HG03457 (cell line): ENCODE data around the gene LECT2.

ENCODE experiments used
- ATAC-seq: cut with Tn5 transposase; IDR thresholded peaks from one replicate; pipeline ENCODE4 v1.9.1; 2021; ENCODE audit warnings: moderate number of reproducible peaks; ENCODE audit not compliant: unreplicated experiment

Gene LECT2

GRCh38 chr5:135978993-135979392 is 24.2 kb upstream of the LECT2 start:
- ATAC-seq: no peak

GRCh38 chr5:135978212-135978631 is 23.4 kb upstream of the LECT2 start:
- ATAC-seq: no peak

GRCh38 chr5:135977375-135977928 is 22.7 kb upstream of the LECT2 start:
- ATAC-seq: no peak

DNA sequence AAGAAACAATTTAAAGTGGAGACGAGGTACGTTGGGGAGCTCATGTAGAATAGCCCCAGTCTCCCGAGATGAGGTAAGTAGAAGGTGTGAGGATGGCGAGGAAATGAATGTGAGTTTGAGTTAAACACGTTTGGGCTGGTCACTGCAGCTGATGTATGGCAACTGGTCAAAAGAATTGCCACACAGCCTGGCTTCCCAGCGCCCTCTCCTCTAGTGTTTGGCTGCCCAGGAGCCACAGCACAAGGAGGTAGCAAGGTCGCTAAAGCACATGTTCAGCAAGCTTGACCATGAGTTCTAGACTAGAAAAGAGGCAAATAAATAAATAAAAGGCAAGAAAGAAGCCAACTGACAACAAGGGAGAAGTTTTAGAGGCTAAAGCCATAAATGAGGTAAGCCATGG is 21.4 kb upstream of the LECT2 start:
- ATAC-seq: no peak

- no peak for ATAC-seq
These were observed 20.3 kb upstream of the LECT2 start for GRCh38 chr5:135975122-135975521.

DNA sequence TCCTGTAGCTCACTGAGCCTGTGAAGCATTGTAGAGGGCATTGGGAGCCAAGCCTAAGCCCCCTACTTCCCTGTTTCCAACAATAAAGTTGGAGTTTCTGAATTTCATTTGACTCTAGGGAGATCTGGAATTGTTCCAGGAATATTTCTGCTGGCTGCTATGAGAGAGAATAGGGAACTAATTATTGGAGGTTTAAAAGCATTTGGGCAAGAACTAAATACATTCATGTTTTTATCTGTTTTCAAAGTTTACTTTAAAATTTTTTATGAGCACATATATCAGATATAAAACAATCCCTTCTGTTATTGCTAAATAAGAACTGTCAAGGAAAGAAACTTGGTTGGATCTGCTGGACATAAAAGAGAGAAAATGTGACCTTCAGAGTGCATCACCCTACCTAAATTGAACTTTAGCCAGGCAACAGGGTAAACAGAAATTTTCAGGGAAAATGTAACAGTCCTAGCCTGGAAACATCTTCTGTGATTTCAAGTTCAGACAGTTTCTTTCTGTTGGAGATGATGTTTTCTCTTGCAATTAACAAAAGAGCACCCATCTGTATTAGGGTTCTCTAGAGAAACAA is 19.3 kb upstream of the LECT2 start:
- ATAC-seq: no peak

DNA sequence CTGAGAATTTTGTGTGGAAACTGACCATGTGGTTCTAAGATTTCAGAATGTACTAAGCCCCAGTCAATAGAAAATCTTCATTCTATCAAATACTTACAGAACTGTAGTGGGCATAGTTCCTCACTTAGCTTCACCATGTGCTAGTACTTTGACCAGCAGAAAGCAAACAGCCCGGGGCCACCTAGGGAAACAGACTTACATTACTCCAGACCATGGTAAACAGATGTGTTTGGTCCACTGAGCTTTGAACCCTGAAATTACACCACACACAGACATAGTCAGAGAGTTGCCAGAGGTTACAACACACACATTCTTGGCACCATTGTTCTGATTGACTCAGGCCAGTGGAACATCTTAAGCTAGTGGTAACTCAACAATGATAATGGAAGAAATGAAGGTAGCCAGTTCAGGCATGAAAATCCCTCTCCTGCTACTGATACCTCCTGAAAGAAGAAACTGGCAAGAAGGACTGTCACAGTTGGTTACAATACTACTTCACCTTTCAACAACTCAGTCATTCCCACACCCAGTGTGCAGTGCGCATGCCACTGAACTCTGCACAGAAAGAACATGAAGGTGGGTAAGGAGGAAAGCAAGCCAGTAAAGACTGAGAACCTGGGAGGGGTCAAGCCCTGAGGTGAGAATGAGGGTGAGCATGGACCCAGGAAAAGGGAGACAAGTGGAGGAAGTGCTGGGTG is 18.7 kb upstream of the LECT2 start:
- ATAC-seq: no peak

GRCh38 chr5:135971701-135972100 is 16.9 kb upstream of the LECT2 start:
- no peak for ATAC-seq

- ATAC-seq: no peak
These were observed 12.0 kb upstream of the LECT2 start for GRCh38 chr5:135966790-135967189.

DNA sequence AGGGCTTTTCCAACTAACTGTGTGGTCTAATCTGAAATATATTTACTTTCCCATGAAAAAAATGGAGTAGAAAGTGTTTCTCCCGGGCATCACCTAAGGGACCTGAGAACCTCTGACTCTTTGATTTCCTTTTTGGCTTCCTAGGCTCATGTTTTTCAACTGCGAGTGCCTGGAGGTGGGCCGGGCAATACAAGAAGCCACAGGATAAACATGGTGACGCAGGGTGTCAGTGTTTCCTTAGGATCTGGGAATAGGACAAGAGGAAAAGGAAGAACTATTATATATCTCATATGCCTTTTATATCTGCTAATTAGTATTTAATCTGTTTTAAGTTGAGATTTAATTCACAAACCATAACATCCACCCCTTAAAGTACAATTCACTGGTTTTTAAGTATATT is 11.4 kb upstream of the LECT2 start:
- ATAC-seq: no peak

DNA sequence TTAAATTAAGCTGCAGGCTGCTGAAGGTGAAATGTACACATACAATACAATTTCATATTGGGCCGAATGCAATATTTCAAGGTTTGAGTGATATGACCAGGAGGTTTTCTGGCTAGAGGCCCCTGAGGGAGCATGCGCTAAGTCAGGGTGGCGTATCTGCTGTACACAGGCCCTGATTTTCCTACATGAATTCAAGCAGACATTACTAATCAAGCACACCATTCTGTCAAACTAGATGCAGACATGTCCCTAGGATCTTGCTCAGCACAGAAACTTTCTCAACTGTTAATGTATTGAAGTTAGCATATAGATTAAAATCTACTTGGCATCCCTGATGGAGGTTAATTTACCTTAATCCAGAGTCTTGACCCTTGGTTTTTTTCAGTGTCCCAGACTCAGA is 10.7 kb upstream of the LECT2 start:
- no peak for ATAC-seq

- no peak for ATAC-seq
These were observed 10.0 kb upstream of the LECT2 start for GRCh38 chr5:135964670-135965320.

- ATAC-seq: no peak
These were observed 742 bp upstream of the LECT2 start for GRCh38 chr5:135955525-135955924.

GRCh38 chr5:135953850-135954249 is 933 bp downstream of the LECT2 start:
- ATAC-seq: no peak

DNA sequence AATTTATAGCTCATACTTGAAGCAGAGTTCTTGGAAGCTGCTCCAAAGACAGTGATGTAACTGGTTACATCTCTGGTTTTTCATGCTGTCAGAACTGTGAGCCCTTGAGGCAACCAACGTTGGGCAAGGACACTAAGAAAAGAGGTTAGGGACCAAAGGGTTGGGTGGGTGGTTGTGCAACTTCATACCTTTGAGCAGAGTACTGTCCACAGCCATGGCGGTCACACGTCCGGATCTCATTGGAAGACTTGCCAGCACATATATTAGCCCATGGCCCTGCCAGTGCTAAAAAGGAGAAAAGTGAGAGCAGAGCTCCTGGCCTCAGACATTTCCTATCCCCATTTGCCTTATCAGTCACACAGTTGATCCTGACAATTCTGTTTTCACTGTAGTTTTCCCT is 2.1 kb downstream of the LECT2 start:
- no peak for ATAC-seq

DNA sequence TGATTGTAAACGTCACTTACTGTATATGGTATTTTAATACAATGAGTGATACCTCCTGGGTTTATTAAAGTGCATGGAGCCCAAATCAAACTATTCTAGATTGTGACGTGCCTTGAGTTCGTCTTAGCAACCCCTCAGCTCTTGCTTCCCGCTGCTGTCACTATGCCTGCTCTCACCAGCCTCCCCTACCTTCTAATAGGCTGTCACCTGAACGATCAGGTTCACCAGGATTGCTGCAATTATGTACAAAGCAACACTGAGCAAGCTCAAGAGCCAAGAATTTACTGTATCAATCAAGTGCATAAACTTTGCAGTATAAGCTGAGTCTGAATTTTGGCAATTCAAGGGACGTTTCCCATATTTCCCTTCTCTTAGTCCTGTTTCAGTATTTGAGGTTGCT is 3.0 kb downstream of the LECT2 start:
- ATAC-seq: no peak

- no peak for ATAC-seq
These were observed 3.5 kb downstream of the LECT2 start for GRCh38 chr5:135951257-135951656.

DNA sequence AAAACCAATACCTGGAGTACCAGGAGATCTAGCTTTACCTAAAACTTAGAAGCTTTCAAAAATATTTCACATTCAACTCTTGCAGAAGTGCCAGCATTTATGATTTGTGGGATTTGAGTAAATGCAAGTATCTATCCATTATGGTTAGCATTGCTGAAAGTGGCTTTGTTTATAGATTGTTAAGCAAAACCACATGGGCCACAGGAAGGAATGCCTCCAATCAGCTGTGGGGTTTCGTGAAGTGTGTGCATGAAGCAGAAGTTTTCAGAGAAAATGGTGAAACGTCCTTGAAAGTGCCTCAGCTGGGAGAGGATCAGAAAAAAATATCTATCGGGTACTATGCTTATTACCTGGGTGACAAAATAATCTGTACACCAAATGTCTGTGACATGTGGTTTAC is 4.2 kb downstream of the LECT2 start:
- no peak for ATAC-seq

- no peak for ATAC-seq
These were observed 9.7 kb downstream of the LECT2 start for GRCh38 chr5:135944967-135945560.

- no peak for ATAC-seq
These were observed 10.2 kb downstream of the LECT2 start for GRCh38 chr5:135944564-135944963.

DNA sequence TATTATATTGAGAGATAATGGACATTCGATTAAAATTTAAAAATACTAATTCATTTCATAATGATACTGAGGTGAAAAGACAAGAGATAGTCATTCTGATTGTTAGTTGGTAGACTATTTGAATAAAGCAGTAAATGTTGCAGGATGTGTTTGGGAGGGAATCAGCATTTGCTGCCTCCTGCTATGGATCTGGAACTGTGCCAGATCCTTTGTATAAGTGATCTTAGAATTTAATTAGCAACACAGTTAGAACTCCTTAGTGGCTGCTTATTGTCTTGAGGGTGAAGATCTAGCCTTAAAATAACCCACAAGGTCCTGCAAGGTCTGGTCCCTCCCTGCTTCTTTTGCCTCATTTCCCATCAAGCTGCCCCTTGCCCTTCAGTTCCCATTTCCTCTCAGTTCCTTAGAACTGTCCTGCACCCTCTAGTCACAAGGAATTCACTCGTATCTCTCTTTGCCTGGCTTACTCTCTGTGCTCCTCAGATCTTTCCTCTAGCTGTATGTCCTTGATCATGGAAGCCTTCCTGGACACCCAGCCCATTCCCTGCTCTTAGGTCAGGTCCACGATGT is 12.5 kb downstream of the LECT2 start:
- ATAC-seq: no peak
